H1 (cell line): ENCODE measurements around the gene POU6F2. TPM values are rescaled to one million over a fixed set of nuclear protein-coding genes. Genes with fewer than 3 reads are reported as not detected.

ENCODE experiments used
- CBX8 ChIP-seq: fragments of 300-800, 300-1000 bp; sonication (generic); IDR thresholded peaks from 2 replicates; pipeline ENCODE4 v1.7.1; 2016; ENCODE audit warnings: low read depth, low read length, borderline replicate concordance
- CEBPB ChIP-seq: IDR thresholded peaks from 2 replicates; pipeline ENCODE4 v1.6.1; 2012; ENCODE audit warnings: low read depth, low read length
- CREB1 ChIP-seq: IDR thresholded peaks from 2 replicates; pipeline ENCODE4 v1.6.1; 2012; ENCODE audit warnings: inconsistent platforms
- NANOG ChIP-seq: IDR thresholded peaks from 2 replicates; pipeline ENCODE4 v1.6.1; 2011; ENCODE audit warnings: low read length, low read depth, mild to moderate bottlenecking, inconsistent platforms; ENCODE audit not compliant: insufficient read depth, poor library complexity, severe bottlenecking
- polyA plus RNA-seq, 7 experiments: library from polyadenylated mRNA; depleted of rRNA in 3 of 7; stranded (reverse) in 5 of 7; unstranded in 2 of 7; fragments of >200 nt in 5 of 7; fragments of 200-250 nt in 2 of 7; gene quantifications; 1 replicate in 5 of 7; 2 replicates in 1 of 7; 4 replicates in 1 of 7; pipeline versions ENCODE4 v1.2.1 to v1.2.3, GENCODE V29; 2011 to 2013; ENCODE audit warnings: missing spikeins in 2 of 7, mixed read lengths in 2 of 7
- total RNA-seq: library from RNA; stranded (reverse); fragmentation: NEBNext Ultra II Directional; extraction: Animal tissue kit (Norgen Biotek cat#: 25700); gene quantifications from 2 replicates; pipeline ENCODE4 v1.2.1, GENCODE V29; 2021

Gene POU6F2
- total and polyA plus RNA-seq, 2 of the 8 experiments (the other 6 are each of a cell fraction or from before 2014, with no cell fraction given) = 1.1 to 2.0 TPM

GRCh38 chr7:39016609-39017008 lies 38.9 kb downstream of the POU6F2 start (continued):
- TF ChIP-seq CEBPB (no peak), NANOG (no peak), CBX8 (no peak), CREB1 (no peak)
